NCI-H345 (cell line): ENCODE results near the gene PAWR.

ENCODE experiments used
- DNase-seq: peaks from one replicate; lab custom pipeline; 2025; lab: John Stamatoyannopoulos, UW

PAWR gene, protein sequence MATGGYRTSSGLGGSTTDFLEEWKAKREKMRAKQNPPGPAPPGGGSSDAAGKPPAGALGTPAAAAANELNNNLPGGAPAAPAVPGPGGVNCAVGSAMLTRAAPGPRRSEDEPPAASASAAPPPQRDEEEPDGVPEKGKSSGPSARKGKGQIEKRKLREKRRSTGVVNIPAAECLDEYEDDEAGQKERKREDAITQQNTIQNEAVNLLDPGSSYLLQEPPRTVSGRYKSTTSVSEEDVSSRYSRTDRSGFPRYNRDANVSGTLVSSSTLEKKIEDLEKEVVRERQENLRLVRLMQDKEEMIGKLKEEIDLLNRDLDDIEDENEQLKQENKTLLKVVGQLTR

GRCh38 chr12:79690638-79691510 lies at the start of gene PAWR:
Gene PAWR (minus strand): TSS chr12:79690964. CDS start chr12:79690244, 720 bp downstream.
- peak; percentile 89 for DNase-seq

DNA sequence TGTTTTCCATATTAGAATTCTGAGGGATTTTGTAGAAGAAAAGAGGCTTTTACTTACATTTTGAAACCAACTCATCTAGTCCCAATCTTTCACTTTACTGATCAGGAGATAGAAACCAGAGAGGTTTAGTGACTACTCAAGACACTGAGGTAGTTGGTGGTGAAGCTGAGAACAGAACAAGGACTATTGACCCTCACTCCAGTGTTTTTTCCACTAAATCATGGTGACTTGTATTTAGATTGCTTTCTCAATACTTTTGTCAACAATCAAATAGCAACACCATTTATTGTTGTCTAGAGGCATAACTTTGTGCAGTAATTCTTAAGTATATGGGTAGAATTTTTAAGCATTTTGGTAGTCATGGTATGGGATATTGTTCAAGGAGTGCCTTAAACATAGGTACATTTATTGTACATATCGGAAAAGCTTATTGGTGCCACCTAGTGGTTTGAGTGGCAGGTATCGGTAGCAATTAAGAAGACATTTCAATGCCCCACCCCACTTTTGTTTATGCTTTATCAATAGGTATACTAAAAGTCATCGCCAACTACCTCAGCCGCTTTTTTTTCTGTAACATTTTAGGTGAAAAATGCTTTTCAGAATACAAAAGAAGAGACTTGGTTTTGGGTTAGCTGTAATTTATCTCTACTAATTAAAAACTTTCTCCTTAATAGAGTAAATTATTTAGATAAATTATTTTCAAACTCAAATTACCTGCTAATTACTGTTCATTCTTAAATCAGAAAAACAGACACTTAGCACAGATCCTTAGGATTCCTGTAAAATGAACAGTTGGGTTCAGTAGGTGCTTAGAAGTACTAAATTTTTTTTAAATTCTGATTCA lies 47.3 kb upstream of the PAWR start:
- DNase-seq = peak; percentile 74

DNA sequence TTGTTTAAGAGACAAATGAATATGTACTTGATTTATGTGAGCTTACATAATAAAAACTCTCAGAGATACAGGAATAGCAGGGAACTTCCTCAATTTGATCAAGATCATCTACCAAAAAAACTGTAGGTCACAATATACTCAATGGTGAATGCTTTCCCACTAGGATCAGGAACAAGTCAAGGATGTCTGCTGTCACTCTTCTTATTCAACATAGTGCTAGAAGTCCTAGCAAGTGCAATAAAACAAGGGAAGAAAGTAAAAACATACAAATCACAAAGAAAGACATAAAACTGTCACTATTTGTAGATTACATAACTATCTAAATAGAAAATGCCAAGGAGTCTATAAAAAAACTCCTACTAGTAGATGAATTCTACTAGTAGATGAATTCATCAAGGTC lies 41.9 kb upstream of the PAWR start:
- no peak for DNase-seq

DNA sequence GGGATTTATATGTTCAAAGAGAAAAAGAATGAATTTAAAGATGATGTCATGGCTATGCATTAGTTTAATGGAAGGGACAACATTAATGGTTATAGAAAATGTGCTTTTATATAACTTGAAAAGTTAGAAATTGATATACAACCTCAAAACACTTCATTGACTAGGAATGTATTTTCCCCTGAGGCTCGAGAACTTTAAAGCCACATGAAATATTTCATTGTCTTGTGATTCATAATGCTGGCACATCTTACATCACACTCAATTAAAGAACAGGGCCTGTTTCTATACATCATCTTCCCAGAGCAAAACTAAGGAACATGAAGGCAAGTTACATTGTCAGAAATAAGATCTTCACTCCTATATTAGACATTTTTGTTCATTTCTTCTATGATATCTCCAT lies 35.2 kb upstream of the PAWR start:
- DNase-seq = no peak

GRCh38 chr12:79717006-79717405 lies 26.2 kb upstream of the PAWR start:
- DNase-seq = no peak

DNA sequence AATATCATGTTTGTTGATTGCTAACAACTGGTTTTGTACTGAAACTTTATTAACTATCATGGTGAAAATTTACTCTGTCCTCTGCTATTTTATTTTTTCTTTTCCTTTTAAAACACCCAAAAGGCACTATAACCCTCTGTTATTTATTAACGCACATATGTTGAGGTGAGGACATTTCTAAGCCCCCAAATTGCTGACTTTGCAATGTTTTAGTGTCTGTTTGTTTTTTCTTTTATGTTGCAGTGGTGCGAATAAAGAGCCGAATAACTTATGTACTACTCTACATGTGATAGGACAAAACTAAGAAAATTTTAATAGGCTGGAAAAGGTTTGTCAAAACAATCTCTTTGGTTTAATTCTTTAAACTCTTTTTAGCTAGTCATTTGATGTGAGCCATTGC lies 24.5 kb upstream of the PAWR start:
- DNase-seq = no peak

GRCh38 chr12:79710707-79711483 lies 20.1 kb upstream of the PAWR start:
- no peak for DNase-seq

DNA sequence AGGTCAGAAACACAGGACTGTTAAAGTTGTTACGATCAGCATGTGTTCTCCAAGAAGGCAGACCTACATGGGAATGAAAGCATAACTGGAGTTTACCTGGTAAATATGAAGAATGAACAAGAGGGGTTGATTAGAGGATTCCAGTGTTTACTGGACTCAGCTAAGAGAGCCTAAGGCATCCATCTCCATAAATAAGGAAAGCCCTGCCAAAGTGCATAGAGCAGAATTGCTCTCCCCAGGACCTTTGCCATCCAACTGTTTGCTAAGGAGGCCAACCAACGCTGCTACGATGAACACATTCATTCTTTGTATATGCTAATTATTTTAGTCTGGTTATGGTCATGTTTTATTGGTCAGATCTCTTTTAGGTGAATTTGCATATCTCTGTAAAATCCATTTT lies 17.1 kb upstream of the PAWR start:
- DNase-seq = no peak

- no peak for DNase-seq
These were observed 15.9 kb upstream of the PAWR start for GRCh38 chr12:79706676-79707075.

- no peak for DNase-seq
These were observed 15.4 kb upstream of the PAWR start for GRCh38 chr12:79706156-79706555.

DNA sequence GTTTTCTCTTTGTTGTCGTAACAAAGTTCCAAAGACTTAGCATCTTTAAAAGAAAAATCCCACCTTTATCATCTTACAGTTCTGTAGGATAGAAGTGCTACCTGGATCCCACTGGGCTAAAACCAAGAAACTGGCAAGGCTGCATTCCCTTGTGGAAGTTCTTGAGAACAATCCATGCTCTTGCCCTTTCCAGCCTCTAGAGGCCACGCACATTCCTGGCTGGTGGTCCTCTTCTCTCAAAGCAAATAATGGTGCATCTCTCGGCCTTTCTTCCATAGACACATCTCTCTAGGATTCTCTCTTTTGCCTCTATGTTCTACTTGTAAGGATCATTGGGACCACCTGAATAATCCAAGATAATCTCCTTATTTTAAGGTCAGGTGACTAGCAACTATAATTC lies 8.2 kb upstream of the PAWR start:
- no peak for DNase-seq

DNA sequence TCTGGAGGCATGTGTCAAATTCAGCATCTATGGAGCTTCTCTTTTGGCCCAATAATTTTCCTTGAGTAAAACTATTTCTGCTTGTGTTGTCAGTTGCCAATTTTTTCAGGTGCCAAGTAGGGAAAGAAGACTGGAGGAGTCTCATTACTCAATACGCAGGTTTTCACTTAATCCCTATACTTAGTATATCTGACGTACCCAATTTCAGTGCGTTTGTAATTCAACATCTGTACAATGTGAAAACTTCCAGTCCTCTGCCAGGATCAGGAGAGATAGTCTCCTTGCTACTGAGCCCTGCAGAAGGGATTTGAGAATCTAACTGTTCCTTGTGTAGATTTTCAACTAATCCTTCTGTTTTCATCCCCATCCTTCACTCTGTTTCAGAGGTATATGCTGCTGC lies 5.7 kb upstream of the PAWR start:
- DNase-seq = no peak

DNA sequence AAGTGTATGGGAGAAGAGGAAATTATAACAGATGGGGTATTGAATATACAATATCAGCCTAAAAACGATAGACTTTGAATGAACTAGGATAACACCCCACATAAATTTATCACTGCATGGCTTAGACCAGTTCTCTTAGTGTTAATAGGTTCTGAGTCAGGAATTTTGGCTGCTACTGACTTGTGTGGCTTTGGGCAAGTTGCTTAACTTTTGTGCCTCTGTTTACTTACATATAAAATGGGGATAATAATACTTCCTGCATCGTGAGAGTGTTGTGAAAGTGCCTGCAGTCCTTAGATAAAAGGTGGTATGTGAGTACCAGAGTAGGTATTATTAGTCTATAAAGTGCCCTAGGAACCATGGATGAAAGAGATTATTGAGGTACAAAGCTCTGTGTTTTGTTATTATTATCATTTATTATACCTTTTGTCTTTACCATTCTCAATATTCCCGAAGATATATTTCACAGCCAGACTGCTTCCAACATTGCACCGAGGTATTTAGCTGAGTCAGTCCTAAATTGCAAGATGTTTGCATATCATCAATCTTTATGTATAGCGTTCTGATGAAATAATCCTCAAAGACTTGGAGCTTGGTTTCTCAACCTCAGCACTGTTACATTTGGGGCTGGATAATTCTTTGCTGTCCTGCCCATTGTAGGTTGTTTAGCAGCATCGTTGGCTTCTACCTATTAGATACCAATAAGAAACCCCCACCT lies 2.3 kb upstream of the PAWR start:
- no peak for DNase-seq

- peak; percentile 25 for DNase-seq
These were observed 916 bp upstream of the PAWR start for GRCh38 chr12:79691511-79692248.

- DNase-seq = no peak
These were observed 574 bp downstream of the PAWR start for GRCh38 chr12:79690142-79690637.

DNA sequence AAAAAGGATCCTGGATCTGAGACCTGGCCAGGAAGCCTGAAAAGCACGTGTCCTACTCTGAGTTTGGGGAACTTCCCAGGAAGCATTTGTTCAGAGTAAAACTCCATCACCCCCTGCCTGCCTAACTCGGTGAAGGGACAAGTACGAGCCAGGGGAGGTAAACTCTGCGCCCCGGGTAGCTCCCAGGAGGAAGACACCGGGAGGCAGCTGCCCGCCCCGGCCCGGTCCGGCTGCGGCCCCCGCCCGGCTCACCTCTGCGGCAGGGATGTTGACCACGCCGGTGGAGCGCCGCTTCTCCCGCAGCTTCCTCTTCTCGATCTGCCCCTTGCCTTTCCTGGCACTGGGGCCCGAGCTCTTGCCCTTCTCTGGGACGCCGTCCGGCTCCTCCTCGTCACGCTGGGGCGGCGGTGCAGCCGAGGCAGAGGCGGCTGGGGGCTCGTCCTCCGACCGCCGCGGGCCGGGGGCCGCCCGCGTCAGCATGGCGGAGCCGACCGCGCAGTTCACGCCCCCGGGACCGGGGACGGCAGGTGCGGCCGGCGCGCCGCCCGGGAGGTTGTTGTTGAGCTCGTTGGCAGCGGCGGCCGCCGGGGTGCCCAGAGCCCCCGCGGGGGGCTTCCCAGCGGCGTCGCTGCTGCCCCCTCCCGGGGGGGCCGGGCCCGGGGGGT lies 1.2 kb downstream of the PAWR start:
- DNase-seq = peak; percentile 56

GRCh38 chr12:79689061-79689476 lies 1.7 kb downstream of the PAWR start:
- peak; percentile 6 for DNase-seq

GRCh38 chr12:79688376-79689060 lies 2.2 kb downstream of the PAWR start:
- no peak for DNase-seq
